HG03196 (cell line): ENCODE measurements around the gene LRRTM3.

ENCODE experiments used
- ATAC-seq: cut with Tn5 transposase; IDR thresholded peaks from one replicate; pipeline ENCODE4 v1.9.1; 2021; ENCODE audit not compliant: unreplicated experiment

The LRRTM3 gene

DNA sequence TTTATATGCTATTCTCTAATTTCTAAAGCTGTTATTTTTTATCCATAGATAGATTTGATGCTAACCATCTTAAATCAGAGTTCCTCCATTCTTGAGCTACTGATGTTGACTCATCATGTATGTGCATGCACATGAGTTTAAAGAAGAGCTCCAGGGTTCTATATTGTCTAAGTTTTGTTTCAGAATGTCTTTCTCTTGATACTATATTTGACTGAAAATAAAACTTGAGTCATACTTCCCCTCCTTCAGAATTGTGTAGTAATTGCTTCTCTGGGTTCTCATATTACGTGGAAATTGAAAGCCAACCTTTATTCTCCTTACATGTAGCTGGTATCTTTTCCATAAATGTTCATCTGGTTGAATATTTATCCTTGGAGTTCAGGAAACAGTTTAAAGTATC, 89.4 kb downstream of the LRRTM3 start:
- ATAC-seq, result no peak

DNA sequence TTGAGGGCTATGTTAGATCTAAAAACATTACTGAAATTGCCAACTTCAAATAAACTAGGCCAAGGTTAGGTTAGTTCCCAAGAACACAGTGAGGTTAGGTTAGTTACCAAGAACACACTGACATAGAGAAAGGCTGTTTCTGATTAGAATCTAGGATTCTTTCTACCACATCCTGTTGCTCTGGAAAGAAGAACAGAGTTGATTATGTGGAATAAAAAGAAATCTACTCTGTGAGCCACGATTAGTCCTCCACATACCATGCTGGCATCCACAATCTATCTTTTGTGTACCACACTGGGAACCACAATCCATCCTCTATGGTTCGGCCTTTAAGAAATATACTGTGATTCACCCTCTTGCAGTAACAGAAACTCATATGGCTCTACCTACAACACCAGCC, 91.4 kb downstream of the LRRTM3 start:
- no peak for ATAC-seq

DNA sequence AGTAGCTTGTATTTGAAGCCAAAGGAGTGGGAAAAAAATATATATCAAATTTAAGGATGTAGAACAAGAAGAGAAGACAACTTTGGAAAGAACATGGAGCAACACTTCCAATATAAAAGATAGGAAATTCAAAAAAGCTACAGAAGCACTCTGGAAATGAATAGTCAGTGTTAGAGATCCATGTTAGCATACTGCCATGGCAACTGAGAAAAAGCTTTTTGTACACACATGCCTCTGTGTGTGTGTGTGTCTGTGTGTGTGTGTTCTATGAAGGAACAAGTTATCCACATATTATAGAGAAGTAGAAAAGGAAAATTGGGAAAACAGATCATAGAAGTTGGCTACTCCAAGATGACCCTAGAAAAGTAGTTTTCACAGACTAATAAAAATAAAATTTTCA, 96.3 kb downstream of the LRRTM3 start:
- ATAC-seq, result no peak

DNA sequence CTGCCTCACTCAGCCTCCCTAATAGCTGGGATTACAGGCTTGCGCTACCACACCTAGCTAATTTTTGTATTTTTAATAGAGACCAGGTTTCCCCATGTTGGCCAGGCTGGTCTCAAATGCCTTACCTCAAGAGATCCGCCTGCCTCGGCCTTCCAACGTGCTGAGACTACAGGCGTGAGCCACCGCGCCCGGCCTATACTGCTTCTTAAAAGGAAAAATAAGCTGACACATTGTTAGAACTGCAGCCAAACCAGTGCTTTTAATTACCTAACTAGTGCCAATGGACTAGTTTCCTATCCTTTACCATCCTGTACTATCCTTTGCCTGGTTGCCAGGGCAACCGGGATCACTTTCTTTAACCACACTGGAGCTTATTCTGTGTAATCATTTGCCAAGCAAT, 108.0 kb downstream of the LRRTM3 start:
- no peak for ATAC-seq

DNA sequence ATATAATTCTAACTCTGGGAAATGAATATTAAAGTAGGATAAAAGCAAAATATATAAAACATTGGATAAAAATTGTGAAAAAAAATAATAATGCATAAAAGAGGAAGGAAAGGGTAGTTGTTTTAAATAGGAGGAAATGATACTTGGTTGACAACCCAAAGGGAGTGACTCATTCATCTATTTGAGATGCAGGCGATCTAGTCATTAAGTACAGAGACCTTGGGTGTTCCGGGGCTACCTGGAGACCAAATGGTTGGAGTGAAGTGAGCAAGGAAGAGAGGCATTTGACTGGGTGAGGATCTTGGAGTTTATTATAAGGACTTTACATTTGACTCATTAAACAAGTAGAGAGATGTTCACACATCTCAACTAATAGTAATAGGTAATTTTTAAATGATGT, 111.0 kb downstream of the LRRTM3 start:
- no peak for ATAC-seq

DNA sequence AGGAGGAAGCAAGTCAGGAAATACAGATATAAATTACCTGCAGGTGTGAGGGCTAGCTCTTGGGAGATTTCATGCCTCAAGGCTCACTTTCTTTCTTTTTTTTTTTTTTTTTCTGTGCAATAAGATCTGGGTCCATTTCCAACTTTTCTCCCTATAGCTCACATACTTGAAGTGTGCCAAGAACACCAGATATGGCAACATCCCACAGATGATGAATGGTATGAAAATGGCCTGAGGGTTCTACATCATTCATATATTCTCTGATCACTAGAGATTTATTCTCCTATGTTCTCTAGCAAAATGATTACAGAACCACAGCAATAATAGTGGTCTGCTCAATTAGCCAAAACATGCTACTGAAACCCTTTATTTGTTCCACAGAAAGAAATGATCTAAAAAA, 117.2 kb downstream of the LRRTM3 start:
- ATAC-seq, result no peak

DNA sequence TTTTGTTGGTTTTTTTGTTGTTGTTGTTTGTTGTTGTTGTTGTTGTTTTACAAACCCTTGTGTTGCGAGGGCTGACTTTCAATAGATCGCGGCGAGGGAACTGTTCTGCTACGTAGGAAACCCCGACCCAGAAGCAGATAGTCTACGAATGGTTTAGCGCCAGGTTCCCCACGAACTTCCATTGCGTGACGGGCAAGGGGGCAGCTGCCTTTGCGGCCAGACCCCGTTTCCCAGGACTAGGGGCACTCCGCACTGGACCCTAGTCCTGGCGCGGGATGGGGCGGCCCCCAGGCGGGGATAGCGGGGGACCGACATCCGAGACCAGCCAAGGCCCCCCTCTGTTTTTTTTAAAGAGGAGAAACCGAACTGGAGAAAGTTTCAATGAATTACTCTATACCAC, 119.6 kb downstream of the LRRTM3 start:
- ATAC-seq, result no peak

DNA sequence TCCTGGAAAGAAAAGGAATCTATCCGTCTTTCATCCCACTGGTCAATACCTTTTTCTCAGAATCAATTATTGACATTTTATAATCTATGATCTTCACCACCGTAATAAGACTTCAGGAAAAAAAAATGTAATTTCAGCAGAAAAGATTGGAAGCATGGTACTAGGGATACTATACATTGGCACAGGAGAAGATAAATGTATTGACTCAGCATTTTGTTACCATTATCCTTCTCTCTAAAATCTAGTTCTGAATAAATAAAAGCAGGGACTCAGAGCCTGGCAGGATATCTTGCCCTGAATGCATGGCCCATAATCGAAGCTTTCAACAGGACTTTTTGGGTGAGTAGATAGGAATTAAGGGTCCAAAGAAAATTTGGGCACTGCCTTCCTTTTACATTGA, 120.7 kb downstream of the LRRTM3 start:
- no peak for ATAC-seq

DNA sequence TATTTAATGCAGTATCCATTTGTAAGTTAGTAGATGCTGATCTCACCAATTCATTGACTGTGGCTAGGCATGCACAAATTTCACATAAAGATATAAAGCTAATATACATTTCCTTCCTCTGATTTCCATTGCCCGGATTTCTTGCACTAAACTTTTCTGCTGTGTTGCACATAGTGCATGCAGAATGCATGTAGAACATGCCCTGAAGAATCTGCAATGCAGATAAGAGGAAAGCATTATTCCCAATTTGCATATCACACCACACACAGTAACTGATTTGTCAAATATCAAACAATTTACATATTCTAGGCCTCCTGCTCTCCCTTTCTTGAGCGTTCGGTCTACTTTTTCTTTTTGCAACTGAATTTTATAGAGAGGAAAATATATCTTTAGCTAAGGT, 124.2 kb downstream of the LRRTM3 start:
- ATAC-seq, result no peak

DNA sequence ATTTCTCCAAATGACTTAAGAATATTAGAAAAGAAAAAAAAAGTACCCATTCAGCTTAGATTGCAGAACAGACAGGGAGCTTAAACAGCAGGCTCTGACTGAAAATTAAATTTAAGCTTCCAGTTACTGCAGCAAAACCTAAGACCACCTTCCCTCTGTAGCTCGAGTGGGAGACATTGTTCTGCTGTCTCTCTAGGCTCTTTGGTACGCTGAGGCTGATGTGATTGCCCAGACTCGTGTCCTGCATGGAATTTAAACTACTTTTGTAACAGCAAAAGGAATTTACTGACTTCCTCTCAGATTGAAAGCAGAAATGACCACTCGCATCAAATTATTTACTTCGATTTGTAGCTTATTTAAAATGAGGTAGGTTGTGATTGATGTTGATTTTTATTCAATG, 124.6 kb downstream of the LRRTM3 start:
- ATAC-seq, result no peak

DNA sequence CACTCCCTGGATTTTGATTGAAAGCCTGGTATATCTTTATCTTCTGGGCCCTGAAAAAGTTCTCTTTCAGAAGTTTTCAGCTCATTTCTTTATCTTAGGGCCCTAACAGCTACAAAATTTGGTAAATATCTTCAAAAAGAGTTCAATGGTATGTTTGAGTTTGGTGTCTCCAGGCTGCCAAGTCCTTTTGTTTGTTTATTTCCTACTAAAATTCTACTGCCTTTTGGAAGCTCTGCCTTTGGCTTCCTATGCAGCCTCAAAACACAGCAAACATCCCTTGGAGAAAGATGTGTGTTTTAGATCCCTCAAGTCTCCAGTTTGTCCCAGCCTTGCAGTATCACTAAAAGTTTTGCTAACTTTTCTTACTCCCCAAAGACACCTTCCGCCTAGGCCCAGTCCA, 146.8 kb downstream of the LRRTM3 start:
- ATAC-seq, result no peak

DNA sequence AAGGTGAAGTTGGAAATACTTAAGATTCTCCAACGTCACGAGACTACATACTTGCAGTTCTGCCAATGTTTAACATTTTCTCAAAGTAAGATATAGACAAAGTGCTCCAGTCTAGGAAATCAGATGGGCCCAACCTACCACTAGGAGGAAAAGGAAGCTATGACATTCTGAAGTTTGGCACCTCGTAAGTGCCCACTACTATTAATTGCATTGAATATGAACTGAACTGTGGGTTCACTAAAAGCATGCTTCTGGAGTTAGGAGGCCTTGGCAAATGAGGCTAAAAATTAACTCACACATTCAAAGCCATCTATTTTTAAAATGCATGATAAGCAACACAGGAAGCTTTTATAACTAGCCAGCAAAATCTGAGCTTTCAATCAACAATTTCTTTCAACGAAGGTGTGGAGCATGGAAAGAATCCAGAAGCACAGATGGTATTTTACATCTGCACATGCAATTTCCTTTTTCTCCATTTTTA, 149.7 kb downstream of the LRRTM3 start:
- ATAC-seq, result no peak

DNA sequence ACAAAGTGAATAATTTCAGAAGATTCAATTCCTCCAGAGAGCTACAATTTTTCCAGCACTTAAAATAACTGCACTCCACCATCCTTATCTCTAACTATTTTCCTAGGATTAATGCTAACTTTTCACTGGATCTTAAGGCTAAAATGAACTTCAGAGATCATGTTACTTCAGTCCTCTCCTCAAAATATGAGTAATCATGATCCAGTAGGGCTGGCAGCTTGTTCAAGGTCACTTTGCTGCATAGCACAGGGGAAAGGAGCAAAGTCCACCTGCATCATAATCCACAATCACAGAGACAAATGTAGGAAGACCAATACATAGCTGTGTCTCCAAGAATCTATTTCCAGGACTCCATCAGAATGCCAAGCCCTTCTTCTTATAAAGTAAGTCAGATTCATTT, 150.3 kb downstream of the LRRTM3 start:
- ATAC-seq, result no peak

DNA sequence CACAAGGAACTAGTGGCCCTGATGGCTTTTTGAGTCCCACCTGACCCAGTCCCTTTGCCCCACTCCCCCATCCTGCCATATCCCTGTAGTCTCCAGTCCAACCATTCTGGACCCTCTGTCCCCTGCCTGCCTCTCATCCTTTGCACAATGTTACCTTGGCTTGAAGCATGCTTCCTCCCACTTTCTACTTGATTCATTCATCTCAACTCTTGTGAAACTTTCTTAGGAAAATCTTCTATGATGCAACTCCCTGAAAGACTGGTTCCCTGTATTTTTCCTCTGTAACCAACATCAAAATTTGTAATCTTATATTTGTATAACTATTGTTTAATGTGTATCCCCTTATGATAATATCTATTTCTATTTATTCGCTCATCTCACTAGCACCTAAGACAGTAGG, 151.5 kb downstream of the LRRTM3 start:
- ATAC-seq, result no peak

DNA sequence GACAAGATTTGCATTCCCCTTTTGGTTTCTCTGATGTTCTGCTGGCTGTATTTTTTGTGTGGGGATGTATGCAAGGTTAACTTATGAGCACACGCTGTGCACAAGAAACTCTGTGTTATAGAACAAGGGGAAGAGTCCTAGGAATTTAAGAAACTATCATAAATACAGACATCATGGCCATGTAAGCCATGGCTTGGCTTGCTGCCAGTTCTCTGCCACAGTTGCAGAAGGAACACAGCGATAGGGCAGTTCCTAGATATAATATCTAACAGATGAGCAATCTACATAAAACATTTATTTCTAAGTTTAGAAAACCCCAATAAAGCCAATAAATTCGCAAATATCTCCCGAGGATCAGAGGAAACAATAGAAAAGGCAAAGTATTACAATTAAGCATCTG, 153.3 kb downstream of the LRRTM3 start:
- ATAC-seq, result no peak

DNA sequence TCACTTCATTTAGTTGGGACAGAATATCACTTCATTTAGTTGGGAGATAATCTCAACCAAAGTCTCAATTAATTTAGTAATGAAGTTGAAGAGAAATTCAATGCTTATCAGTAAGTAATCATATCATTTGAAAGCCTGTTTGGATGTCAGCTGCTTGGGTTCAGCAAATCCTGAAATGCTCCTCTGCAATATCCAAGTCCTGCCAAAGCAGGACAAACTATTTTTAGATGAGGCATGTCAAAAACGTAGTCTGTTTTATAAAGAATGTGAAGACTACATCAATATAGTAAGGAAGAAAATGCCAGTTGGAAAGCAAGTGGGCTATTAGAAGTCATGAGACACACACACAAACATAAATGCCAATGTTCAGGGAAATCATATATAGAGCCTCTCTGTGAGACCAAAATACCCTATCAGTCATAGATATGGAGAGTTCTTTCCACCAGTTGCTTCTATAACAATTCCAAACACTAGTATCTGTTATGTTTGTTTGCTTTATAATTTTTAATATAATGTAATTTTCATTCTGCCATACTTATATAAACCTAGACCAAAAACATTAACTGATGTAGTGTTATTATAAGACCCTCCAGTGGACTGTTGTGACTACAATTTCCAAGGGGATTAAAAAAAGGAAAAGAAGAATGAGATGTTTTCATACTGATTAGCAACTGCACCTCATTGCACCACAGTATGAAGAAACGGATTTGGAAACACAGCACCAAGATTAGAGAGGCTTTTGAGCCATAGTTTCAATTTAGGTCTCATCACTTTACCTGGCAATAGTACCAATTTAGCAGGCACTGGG, 160.7 kb downstream of the LRRTM3 start:
- no peak for ATAC-seq

DNA sequence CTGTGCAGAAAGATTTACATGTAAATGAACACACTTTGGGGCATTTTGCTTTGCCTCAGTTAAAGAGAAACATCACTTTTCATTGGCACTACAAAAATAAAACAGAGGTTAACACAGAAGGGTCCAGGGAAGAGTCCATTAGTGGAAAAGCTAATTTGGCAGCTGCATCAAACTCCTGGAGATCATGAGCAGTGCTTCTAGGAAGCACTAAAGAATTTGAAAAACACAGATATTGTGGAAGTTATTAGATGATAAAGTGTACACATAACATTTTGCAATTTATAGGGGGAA, 161.2 kb downstream of the LRRTM3 start:
- no peak for ATAC-seq

DNA sequence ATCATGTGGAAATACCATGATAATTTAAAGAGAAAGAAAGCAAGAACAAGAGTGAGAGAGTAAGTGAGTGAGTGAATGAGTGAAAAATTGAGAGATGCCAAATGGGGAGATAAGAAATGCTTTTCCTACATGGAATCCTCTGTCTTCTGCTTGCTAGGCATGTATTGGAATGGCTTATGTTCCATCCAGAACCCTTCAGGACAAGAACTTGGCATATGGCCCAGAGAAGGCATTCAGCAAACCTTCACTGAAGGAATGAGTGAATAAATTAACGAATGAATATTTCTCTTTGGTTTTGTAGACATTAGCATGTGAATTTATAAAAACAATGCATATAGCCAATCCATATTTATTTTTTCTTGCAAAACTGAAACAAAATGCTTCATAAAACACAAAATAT, 162.2 kb downstream of the LRRTM3 start:
- ATAC-seq, result no peak

DNA sequence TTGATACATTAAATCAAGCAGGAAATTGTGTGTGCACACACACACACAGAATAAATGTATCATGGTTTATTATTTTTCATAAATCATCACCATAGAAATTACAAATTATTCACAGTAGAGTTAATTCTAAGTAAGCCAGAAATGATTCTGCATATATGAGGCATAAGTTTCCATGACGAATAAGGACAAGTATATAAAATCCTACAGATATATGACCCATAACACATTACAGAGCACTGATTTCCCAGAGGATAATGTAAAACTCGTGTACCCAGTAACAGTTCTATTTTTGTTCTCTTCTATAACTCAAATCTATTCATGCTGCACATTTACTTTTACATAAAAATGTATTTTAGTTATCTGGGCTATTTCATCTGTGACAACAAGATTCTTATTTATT, 169.7 kb downstream of the LRRTM3 start:
- no peak for ATAC-seq

DNA sequence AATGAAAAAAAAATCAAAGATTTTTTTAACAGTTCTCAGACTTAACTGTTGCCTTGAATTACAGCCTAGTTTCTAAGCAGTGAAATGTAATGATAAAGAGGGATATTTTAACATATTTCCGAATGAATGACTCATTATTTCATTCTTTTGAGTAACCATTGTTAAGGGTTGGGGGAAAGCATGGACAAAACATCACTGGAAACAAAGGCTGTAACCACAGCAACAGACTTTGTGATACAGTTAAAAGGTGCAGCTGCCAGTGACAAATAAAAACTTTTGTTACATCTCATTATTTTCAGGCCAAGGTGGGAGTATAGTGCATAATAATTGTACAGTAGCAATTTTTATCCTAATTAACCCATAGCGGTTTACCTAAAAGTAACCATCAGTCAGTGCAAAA, 172.6 kb downstream of the LRRTM3 start:
- no peak for ATAC-seq

DNA sequence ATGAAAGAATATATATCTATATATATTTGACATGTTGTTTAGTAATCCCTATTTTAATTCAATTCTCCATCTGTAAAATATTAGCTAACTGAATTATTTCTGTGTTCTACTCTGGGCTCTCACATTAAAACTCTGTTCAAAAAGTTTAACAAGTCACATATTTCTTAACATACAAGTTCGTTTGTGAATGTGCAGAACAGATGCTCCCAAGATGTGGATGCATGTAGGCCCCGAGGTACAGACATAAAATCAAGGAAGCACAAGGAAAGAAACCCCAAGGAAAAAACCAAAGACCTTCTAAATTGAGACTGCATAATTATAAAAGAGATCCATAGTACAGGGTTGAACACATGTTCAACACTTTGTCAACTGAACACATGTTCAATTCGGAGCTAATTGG, 175.1 kb downstream of the LRRTM3 start:
- ATAC-seq, result no peak

DNA sequence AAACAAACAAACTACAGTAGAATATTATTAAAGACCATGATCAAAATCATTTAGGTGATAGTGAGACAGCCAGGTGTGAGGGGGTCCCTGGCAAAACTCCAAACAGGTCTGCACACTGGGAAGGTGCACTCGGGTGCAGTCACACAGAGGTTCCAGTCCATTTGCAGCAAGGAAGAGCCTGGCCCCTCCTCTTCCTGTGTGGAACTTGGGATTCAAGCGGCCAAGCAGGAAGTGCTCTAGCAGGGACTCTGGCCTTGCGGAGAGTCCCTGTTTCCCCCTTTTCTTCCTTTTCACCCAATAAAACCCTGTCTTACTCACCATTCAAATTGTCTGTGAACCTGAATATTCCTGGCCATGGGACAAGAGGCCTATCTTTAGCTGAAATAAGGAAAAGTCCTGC, 181.8 kb downstream of the LRRTM3 start:
- ATAC-seq, result no peak

DNA sequence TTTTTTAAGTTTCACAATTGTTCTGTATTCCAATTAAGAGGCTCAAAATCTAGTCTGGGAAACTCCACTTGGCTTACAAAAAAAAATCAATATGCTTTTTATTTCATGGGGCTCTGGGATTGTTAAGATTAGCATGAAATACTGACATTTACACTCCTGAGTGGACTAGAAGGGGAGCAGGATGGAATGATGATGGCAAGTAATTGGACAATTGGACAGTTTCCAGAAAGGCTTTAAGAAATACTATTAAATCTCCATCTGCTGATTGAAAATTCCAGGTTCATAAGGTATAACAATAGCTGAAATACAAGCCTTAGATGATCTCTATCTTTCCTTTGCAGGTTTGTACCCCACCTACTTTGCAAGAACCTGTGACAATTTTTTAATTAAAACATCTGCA, 184.4 kb downstream of the LRRTM3 start:
- ATAC-seq, result no peak
